ENCODE measurements around the gene SCAPER. TPM values are rescaled to one million over a fixed set of nuclear protein-coding genes. Genes with fewer than 3 reads are reported as not detected.

The SCAPER gene
- total RNA-seq, 1 donor from 2014 or later: 20.8 TPM

- no peak for TF ChIP-seq CTCF (IDR thresholded peaks at IDR 0.05; ENCODE audit: insufficient read depth, low read length, poor library complexity, severe bottlenecking)
- H3K27me3 ChIP-seq (ENCODE audit: control insufficient read depth, insufficient read depth, low read length): no peaks in the 10 kb centered on the region
- no peaks in the 10 kb centered on the region for H3K36me3 ChIP-seq (ENCODE audit: control insufficient read depth, insufficient read depth, low read length)
- H3K4me3 ChIP-seq (ENCODE audit: low read depth, low read length): no peak overlapping the region
- DNase-seq (ENCODE audit: low read depth): no peak
Observed at GRCh38 chr15:76582550-76582949, 322.6 kb downstream of the SCAPER start.

GRCh38 chr15:76577879-76578512 lies 327.1 kb downstream of the SCAPER start:
- DNase-seq (ENCODE audit: low read depth): no peak
- Histone ChIP-seq H3K36me3 (ENCODE audit: control insufficient read depth, insufficient read depth, low read length) (no peaks in the 10 kb centered on the region), H3K4me3 (ENCODE audit: low read depth, low read length) (no peak overlapping the region), H3K27me3 (ENCODE audit: control insufficient read depth, insufficient read depth, low read length) (no peaks in the 10 kb centered on the region)
- TF ChIP-seq CTCF (IDR thresholded peaks at IDR 0.05; ENCODE audit: insufficient read depth, low read length, poor library complexity, severe bottlenecking): no peak

GRCh38 chr15:76576523-76577279 lies 328.4 kb downstream of the SCAPER start:
- no peak for DNase-seq (ENCODE audit: low read depth)
- H3K4me3 ChIP-seq (ENCODE audit: low read depth, low read length): no peak overlapping the region
- TF ChIP-seq CTCF (IDR thresholded peaks at IDR 0.05; ENCODE audit: insufficient read depth, low read length, poor library complexity, severe bottlenecking): no peak
- H3K36me3 ChIP-seq (ENCODE audit: control insufficient read depth, insufficient read depth, low read length): no peaks in the 10 kb centered on the region
- H3K27me3 ChIP-seq (ENCODE audit: control insufficient read depth, insufficient read depth, low read length): no peaks in the 10 kb centered on the region

GRCh38 chr15:76575679-76576078 lies 329.5 kb downstream of the SCAPER start:
- no peak overlapping the region for H3K4me3 ChIP-seq (ENCODE audit: low read depth, low read length)
- DNase-seq (ENCODE audit: low read depth): no peak
- no peaks in the 10 kb centered on the region for H3K27me3 ChIP-seq (ENCODE audit: control insufficient read depth, insufficient read depth, low read length)
- no peaks in the 10 kb centered on the region for H3K36me3 ChIP-seq (ENCODE audit: control insufficient read depth, insufficient read depth, low read length)
- no peak for TF ChIP-seq CTCF (IDR thresholded peaks at IDR 0.05; ENCODE audit: insufficient read depth, low read length, poor library complexity, severe bottlenecking)

GRCh38 chr15:76575274-76575673 lies 329.9 kb downstream of the SCAPER start:
- H3K27me3 ChIP-seq (ENCODE audit: control insufficient read depth, insufficient read depth, low read length): no peaks in the 10 kb centered on the region
- no peak for TF ChIP-seq CTCF (IDR thresholded peaks at IDR 0.05; ENCODE audit: insufficient read depth, low read length, poor library complexity, severe bottlenecking)
- DNase-seq (ENCODE audit: low read depth): no peak
- H3K36me3 ChIP-seq (ENCODE audit: control insufficient read depth, insufficient read depth, low read length): no peaks in the 10 kb centered on the region
- no peak overlapping the region for H3K4me3 ChIP-seq (ENCODE audit: low read depth, low read length)

Data from kidney epithelial cell (primary cell).